AG04450 (cell line): Measurements from ENCODE around the gene FRRS1. TPM values are rescaled to one million over a fixed set of nuclear protein-coding genes. Genes with fewer than 3 reads are reported as not detected.

Source experiments
- CTCF ChIA-PET: fragments of 300-600, 350-600 bp; formaldehyde crosslinking; extraction: SDS; loops from one replicate; lab custom pipeline; 2022; ENCODE audit warnings: antibody characterized with exemption, inconsistent platforms; lab: Charles Lee
- POLR2A ChIA-PET: fragments of 350-600 bp; formaldehyde crosslinking; extraction: SDS; loops from one replicate; lab custom pipeline; 2021; ENCODE audit warnings: antibody characterized with exemption, inconsistent platforms; lab: Yijun Ruan, JAX
- DNase-seq: peaks from one replicate; pipeline ENCODE4 v3.0.0-alpha.2; 2011; ENCODE audit warnings: low read depth, low spot score
- H3K27ac ChIP-seq: one replicate; pipeline ENCODE4 v1.5.1; 2012; ENCODE audit warnings: low read depth, low read length, control low read depth
- H3K27me3 ChIP-seq: one replicate; pipeline ENCODE4 v1.6.0; 2012; ENCODE audit warnings: low read length; ENCODE audit not compliant: control insufficient read depth, insufficient read depth
- H3K4me3 ChIP-seq: 2 replicates; pipeline ENCODE4 v1.5.1; 2011; ENCODE audit warnings: mild to moderate bottlenecking, low read depth, low read length, control low read depth
- H3K9me3 ChIP-seq: 2 replicates; pipeline ENCODE4 v1.5.1; 2012; ENCODE audit warnings: low read length; ENCODE audit not compliant: control insufficient read depth, insufficient read depth
- polyA plus RNA-seq: library from polyadenylated mRNA; depleted of rRNA; stranded (reverse); fragments of >200 nt; gene quantifications from 2 replicates; pipeline ENCODE4 v1.2.3, GENCODE V29; 2011
- TF ChIP-seq, protein P1 (sequence below): IDR thresholded peaks from 2 replicates; pipeline ENCODE4 v1.5.1; 2011; ENCODE audit warnings: low read depth, low read length, control low read depth, inconsistent platforms

FRRS1 gene
- polyA plus RNA-seq, 1 experiment = 9.7 TPM

DNA sequence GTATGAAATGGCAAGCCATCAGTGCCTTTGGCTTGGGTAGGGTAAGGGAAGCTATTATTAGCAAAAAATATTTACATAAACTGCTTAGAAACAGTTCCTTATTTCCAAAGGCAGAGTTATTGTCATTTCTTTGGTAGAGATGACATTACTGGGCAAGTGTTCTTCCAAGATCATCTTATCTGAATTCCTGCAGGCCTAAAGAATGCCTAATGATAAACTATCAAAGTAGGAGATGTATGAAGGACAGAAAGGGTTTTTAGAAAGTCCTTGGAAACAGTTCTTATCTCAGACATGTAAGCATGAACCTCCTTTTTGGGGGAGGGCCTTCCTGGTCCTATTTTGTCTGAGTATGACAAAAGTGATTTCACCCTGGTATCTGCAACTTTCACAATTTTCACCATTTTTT, 5.1 kb upstream of the FRRS1 start:
- no peak overlapping the region for H3K27ac ChIP-seq
- no peak for DNase-seq
- no peaks in the 10 kb centered on the region for H3K9me3 ChIP-seq
- POLR2A ChIA-PET = no interaction called here
- CTCF ChIA-PET = no interaction called here
- no peak overlapping the region for H3K4me3 ChIP-seq
- no peaks in the 10 kb centered on the region for H3K27me3 ChIP-seq
- TF ChIP-seq, protein P1, sequence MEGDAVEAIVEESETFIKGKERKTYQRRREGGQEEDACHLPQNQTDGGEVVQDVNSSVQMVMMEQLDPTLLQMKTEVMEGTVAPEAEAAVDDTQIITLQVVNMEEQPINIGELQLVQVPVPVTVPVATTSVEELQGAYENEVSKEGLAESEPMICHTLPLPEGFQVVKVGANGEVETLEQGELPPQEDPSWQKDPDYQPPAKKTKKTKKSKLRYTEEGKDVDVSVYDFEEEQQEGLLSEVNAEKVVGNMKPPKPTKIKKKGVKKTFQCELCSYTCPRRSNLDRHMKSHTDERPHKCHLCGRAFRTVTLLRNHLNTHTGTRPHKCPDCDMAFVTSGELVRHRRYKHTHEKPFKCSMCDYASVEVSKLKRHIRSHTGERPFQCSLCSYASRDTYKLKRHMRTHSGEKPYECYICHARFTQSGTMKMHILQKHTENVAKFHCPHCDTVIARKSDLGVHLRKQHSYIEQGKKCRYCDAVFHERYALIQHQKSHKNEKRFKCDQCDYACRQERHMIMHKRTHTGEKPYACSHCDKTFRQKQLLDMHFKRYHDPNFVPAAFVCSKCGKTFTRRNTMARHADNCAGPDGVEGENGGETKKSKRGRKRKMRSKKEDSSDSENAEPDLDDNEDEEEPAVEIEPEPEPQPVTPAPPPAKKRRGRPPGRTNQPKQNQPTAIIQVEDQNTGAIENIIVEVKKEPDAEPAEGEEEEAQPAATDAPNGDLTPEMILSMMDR = no peak

DNA sequence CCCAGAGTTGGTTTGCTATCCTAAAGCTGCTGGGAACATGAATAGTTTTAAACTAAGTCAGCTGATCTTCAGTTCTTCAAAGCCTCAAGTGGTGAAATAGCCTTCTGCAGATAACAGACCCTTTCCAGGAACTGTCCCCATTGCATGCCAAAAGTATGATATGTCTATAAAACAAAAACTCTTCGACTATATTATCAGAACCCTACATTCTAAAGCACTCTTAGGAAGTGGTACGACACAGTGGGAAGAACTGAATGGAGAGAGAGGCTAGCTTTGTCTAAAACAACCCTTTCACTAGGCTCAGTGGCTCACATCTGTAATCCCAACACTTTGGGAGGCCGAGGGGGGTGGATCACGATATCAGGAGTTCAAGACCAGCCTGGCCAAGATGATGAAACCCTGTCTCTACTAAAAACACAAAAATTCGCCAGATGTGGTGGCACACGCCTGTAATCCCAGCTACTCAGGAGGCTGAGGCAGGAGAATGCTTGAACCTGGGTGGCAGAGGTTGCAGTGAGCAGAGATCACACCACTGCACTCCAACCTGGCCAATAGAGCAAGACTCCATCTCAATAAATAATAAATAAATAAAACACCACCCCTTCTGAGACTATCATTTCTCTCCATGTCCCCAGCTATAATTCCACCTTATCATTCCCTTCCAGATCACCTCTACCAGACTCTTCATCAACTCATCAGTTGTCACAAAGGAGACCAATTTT, 2.2 kb upstream of the FRRS1 start:
- no peaks in the 10 kb centered on the region for H3K9me3 ChIP-seq
- TF ChIP-seq, protein P1 = no peak
- H3K4me3 ChIP-seq = no peak overlapping the region
- ChIA-PET CTCF (interaction anchor here (0.6 kb wide), 1 partner anchor 288 kb away, joined by 4 read pairs; no protein-coding TSS in a partner anchor), POLR2A (no interaction called here)
- DNase-seq = no peak
- no peak overlapping the region for H3K27ac ChIP-seq
- no peaks in the 10 kb centered on the region for H3K27me3 ChIP-seq

DNA sequence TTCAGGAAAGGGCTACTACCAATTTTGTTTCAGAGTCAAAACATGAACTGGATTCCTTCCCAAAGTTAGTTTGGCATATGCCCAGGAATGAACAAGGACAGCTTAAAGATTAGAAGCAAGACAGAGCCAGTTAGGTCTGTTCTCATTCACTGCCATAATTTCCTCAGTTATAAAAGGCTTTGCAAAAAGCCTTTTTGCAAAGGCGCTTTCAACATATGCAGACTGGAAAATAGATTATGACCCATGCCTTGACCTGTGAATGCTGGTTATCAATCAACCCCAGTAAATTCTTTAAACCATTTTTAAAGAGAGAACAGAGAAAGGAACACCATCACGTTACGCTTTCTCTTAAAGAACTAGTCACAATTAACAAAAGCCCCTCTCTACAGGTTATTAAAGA, 1.7 kb upstream of the FRRS1 start:
- CTCF ChIA-PET = no interaction called here
- H3K27me3 ChIP-seq = no peaks in the 10 kb centered on the region

DNA sequence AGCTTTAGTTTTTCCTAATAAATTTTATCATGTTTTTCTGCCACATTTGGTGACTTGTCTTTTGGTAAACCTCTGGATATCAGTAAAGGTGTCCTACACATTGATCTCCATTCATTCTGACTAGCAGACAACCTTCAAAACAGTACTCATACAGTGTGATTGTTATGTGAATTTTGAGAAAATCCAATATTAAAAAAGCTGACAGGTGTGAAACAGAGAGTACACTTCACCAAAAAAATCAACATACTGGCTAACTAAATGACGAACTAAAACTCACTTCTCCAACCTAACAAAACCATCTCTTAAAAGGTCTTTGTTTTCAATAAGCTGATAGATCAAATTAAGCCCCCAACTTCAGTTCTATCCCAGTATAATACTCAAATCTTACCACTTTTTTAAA, 1.5 kb downstream of the FRRS1 start:
- ChIA-PET CTCF (no interaction called here), POLR2A (no interaction called here)
- Histone ChIP-seq H3K27me3 (no peaks in the 10 kb centered on the region), H3K27ac (no peak overlapping the region), H3K4me3 (no peak overlapping the region), H3K9me3 (no peaks in the 10 kb centered on the region)
- TF ChIP-seq, protein P1 = no peak
- DNase-seq = no peak

More for the DNA sequence above, 1.7 kb upstream of the FRRS1 start:
- H3K9me3 ChIP-seq = no peaks in the 10 kb centered on the region
- no peak overlapping the region for H3K27ac ChIP-seq
- TF ChIP-seq, protein P1 = no peak
- H3K4me3 ChIP-seq = no peak overlapping the region
- no peak for DNase-seq
- POLR2A ChIA-PET = no interaction called here

DNA sequence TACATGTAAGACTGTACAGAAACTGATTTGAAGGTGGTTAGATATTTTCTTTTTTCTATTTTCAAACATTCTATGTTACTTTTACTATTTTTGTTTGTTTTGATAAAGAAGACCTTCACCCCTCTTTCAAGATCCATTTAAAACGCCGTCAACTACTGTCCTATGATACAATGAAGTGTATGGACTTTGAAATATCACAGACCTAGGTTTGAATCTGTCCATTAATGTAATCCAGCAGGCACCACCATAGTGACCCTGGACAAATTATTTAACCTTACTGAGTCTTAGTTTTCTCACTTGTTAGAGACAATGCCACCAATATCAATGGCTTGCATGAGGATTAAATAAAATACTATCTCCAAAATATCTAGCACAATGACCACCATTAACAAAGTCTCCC, 2.0 kb downstream of the FRRS1 start:
- Histone ChIP-seq H3K9me3 (no peaks in the 10 kb centered on the region), H3K27ac (no peak overlapping the region), H3K4me3 (no peak overlapping the region), H3K27me3 (no peaks in the 10 kb centered on the region)
- TF ChIP-seq, protein P1 = no peak
- POLR2A ChIA-PET = no interaction called here
- CTCF ChIA-PET = no interaction called here
- no peak for DNase-seq
